GM12874 (cell line): Measurements from ENCODE around the gene IQSEC1.

ENCODE experiments used
- CTCF ChIP-seq: IDR thresholded peaks from 2 replicates; pipeline ENCODE4 v1.5.1; 2011; ENCODE audit warnings: low read depth, mild to moderate bottlenecking, control low read depth, low read length, moderate library complexity; ENCODE audit not compliant: insufficient read depth

Gene IQSEC1

GRCh38 chr3:13037458-13038117 is 35.6 kb downstream of the IQSEC1 start:
- no peak for TF ChIP-seq CTCF

- no peak for TF ChIP-seq CTCF
These were observed 38.4 kb downstream of the IQSEC1 start for GRCh38 chr3:13034861-13035260.

- no peak for TF ChIP-seq CTCF
These were observed 39.0 kb downstream of the IQSEC1 start for GRCh38 chr3:13034109-13034800.

GRCh38 chr3:13032206-13032605 is 41.0 kb downstream of the IQSEC1 start:
- no peak for TF ChIP-seq CTCF

- no peak for TF ChIP-seq CTCF
These were observed 41.6 kb downstream of the IQSEC1 start for GRCh38 chr3:13031621-13032020.

GRCh38 chr3:13030684-13031083 is 42.5 kb downstream of the IQSEC1 start:
- no peak for TF ChIP-seq CTCF

GRCh38 chr3:13028010-13028821 is 45.0 kb downstream of the IQSEC1 start:
- TF ChIP-seq CTCF: no peak
